Neural cell (in vitro differentiated cells): ENCODE measurements around the gene CAPN15. TPM values are rescaled to one million over a fixed set of nuclear protein-coding genes. Genes with fewer than 3 reads are reported as not detected.

Source experiments
- H2AFZ ChIP-seq: fragments of 200-600, 300-800 bp; sonication (generic), shearing (Covaris generic); 2 replicates; pipeline ENCODE4 v1.6.0; 2014; ENCODE audit warnings: low read depth, mild to moderate bottlenecking, antibody characterized with exemption, low read length, moderate library complexity
- H3F3A ChIP-seq: fragments of 200-600 bp; shearing (Covaris generic); 2 replicates; pipeline ENCODE4 v1.6.1; 2016; ENCODE audit warnings: mild to moderate bottlenecking, moderate library complexity, mixed read lengths, antibody characterized with exemption, low read length; ENCODE audit not compliant: insufficient read depth, poor library complexity, severe bottlenecking
- H3K27ac ChIP-seq: fragments of 200-600, 300-800 bp; sonication (generic), shearing (Covaris generic); 2 replicates; pipeline ENCODE4 v1.5.1; 2014; ENCODE audit warnings: mild to moderate bottlenecking, low read length, moderate library complexity
- H3K27me3 ChIP-seq: fragments of 300-800, 200-600 bp; sonication (generic), shearing (Covaris generic); 2 replicates; pipeline ENCODE4 v1.6.0; 2014; ENCODE audit warnings: mild to moderate bottlenecking, low read depth, low read length, moderate library complexity; ENCODE audit not compliant: insufficient read depth
- H3K36me3 ChIP-seq: fragments of 300-800, 200-600 bp; sonication (generic), shearing (Covaris generic); 2 replicates; pipeline ENCODE4 v1.5.1; 2014; ENCODE audit warnings: mild to moderate bottlenecking, antibody characterized with exemption, low read length, moderate library complexity; ENCODE audit not compliant: insufficient read depth
- H3K4me2 ChIP-seq: fragments of 300-800, 200-600 bp; sonication (generic), shearing (Covaris generic); 2 replicates; pipeline ENCODE4 v1.6.0; 2014; ENCODE audit warnings: mild to moderate bottlenecking, low read length
- H3K4me3 ChIP-seq: fragments of 300-800, 200-600 bp; sonication (generic), shearing (Covaris generic); 2 replicates; pipeline ENCODE4 v1.5.1; 2014; ENCODE audit warnings: mild to moderate bottlenecking, low read length, moderate library complexity
- H3K79me2 ChIP-seq: fragments of 200-600 bp; shearing (Covaris generic); replicated peaks from 2 replicates; pipeline ENCODE4 v1.6.0; 2014; ENCODE audit warnings: mild to moderate bottlenecking, low read length, moderate library complexity; ENCODE audit not compliant: insufficient read depth
- H3K9ac ChIP-seq: fragments of 300-800, 200-600 bp; sonication (generic), shearing (Covaris generic); 2 replicates; pipeline ENCODE4 v1.6.1; 2016; ENCODE audit warnings: mild to moderate bottlenecking, low read length, mixed read lengths
- H3K9me2 ChIP-seq: fragments of 200-600 bp; shearing (Covaris generic); 2 replicates; pipeline ENCODE4 v1.6.1; 2016; ENCODE audit warnings: mild to moderate bottlenecking, low read length, mixed read lengths; ENCODE audit not compliant: insufficient read depth
- H3K9me3 ChIP-seq: fragments of 200-600, 300-800 bp; sonication (generic), shearing (Covaris generic); 2 replicates; pipeline ENCODE4 v1.6.1; 2016; ENCODE audit warnings: mild to moderate bottlenecking, mixed run types, low read length, moderate library complexity, mixed read lengths
- H4K20me1 ChIP-seq: fragments of 200-600 bp; shearing (Covaris generic); 2 replicates; pipeline ENCODE4 v1.6.1; 2016; ENCODE audit warnings: mild to moderate bottlenecking, mixed run types; ENCODE audit not compliant: insufficient read depth
- CTCF ChIP-seq: fragments of 450-650 bp; IDR thresholded peaks from 2 replicates; pipeline ENCODE4 v1.5.1; 2014; ENCODE audit warnings: antibody characterized with exemption, mild to moderate bottlenecking, moderate library complexity; ENCODE audit not compliant: poor library complexity, severe bottlenecking
- EP300 ChIP-seq: fragments of 450-650 bp; conservative IDR thresholded peaks from 2 replicates; pipeline ENCODE4 v1.6.1; 2014; ENCODE audit warnings: antibody characterized with exemption, mild to moderate bottlenecking, moderate library complexity; ENCODE audit not compliant: poor library complexity, severe bottlenecking
- EZH2 ChIP-seq: fragments of 200-600, 300-800 bp; shearing (Covaris generic), sonication (generic); IDR thresholded peaks from 2 replicates; pipeline ENCODE4 v1.6.1; 2014; ENCODE audit warnings: antibody characterized with exemption, low read length, borderline replicate concordance, mild to moderate bottlenecking; ENCODE audit not compliant: insufficient read depth, poor library complexity, severe bottlenecking
- MXI1 ChIP-seq: fragments of 450-650 bp; conservative IDR thresholded peaks from 2 replicates; pipeline ENCODE4 v1.6.1; 2014; ENCODE audit warnings: antibody characterized with exemption, mild to moderate bottlenecking; ENCODE audit not compliant: poor library complexity, severe bottlenecking
- POLR2AphosphoS5 ChIP-seq: IDR thresholded peaks from 2 replicates; pipeline ENCODE4 v1.6.1; 2012
- RAD21 ChIP-seq: fragments of 450-650 bp; conservative IDR thresholded peaks from 2 replicates; pipeline ENCODE4 v1.6.1; 2014; ENCODE audit warnings: antibody characterized with exemption, mild to moderate bottlenecking, moderate library complexity
- REST ChIP-seq: IDR thresholded peaks from 2 replicates; pipeline ENCODE4 v1.6.1; 2012; ENCODE audit warnings: borderline replicate concordance
- SMC3 ChIP-seq: fragments of 450-650 bp; conservative IDR thresholded peaks from 2 replicates; pipeline ENCODE4 v1.6.1; 2014; ENCODE audit warnings: antibody characterized with exemption, mild to moderate bottlenecking, moderate library complexity; ENCODE audit not compliant: poor library complexity
- TAF1 ChIP-seq: IDR thresholded peaks from 2 replicates; pipeline ENCODE4 v1.6.1; 2012; ENCODE audit warnings: low read depth
- polyA plus RNA-seq: library from polyadenylated mRNA; depleted of rRNA; stranded (reverse); fragments of >200 nt; gene quantifications from 2 replicates; pipeline ENCODE4 v1.2.3, GENCODE V29; 2014

CAPN15 gene
- polyA plus RNA-seq, 1 donor from 2014 or later: 11.5 TPM

DNA sequence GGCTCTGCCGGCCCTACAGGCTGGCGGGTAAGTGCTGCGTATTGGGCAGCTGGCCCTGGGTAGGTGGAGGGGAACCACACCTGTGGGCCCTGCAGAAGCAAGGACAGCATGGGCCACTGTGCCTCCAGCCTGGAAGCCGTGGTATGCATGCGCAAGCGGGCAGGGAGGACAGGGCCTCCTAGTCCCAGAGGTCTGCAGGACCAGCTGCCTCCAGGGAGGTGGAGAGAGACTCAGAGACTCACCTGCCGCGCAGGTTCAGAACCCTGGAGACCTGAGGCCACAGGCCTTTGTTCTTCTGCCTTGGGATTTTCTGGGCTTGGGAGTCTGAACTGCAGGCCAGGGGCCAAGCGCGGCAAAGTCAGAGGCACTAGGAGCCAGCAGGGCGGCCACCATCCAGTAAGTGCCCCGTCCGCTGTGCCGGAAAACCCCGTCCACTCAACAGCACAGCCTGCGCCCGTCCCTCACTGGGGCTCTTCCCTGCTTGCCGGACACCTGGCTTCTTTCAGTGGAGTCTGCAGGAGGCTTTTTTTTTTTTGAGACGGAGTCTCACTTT is 53.5 kb downstream of the CAPN15 start:
- no peak overlapping the region for H3K27ac ChIP-seq
- no peaks in the 10 kb centered on the region for H3F3A ChIP-seq
- no peak overlapping the region for H3K9ac ChIP-seq
- H4K20me1 ChIP-seq: no peaks in the 10 kb centered on the region
- no peaks in the 10 kb centered on the region for H3K9me2 ChIP-seq
- H2AFZ ChIP-seq: no peak overlapping the region
- no peak overlapping the region for H3K4me3 ChIP-seq
- H3K9me3 ChIP-seq: no peaks in the 10 kb centered on the region
- no peaks in the 10 kb centered on the region for H3K79me2 ChIP-seq
- no peak overlapping the region for H3K4me2 ChIP-seq
- TF ChIP-seq MXI1: no peak
- TF ChIP-seq CTCF: no peak
- TF ChIP-seq REST: no peak
- no peak for TF ChIP-seq EZH2
- no peak for TF ChIP-seq EP300
- no peak for TF ChIP-seq TAF1
- TF ChIP-seq RAD21: no peak
- no peak for TF ChIP-seq POLR2AphosphoS5
- TF ChIP-seq SMC3: no peak
- no peaks in the 10 kb centered on the region for H3K36me3 ChIP-seq
- H3K27me3 ChIP-seq: no peaks in the 10 kb centered on the region

DNA sequence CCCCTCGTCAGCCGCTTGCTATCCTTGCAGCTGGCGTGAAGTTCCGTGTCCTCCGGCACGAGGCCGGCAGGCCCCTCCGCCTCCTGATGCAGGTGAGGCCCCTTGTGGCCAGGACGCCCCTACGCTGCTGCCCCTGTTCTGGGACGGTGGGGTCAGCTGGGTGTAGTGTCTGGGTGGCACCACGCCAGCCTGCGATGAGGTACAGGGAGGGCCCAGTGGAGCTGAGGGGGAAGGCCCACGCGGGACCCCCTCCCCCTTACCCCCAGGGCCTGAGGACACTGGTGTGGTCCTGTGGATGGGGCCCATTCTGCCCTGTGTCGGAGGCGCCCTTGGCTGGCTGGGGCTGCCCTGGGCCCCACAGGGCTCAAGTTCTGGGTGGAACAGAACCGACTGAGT is 54.7 kb downstream of the CAPN15 start:
- Histone ChIP-seq H2AFZ (no peak overlapping the region), H3K4me2 (no peak overlapping the region), H3K27me3 (no peaks in the 10 kb centered on the region), H3F3A (no peaks in the 10 kb centered on the region), H3K9me3 (no peaks in the 10 kb centered on the region), H3K9me2 (no peaks in the 10 kb centered on the region), H3K79me2 (no peaks in the 10 kb centered on the region), H3K27ac (no peak overlapping the region), H3K36me3 (no peaks in the 10 kb centered on the region), H3K9ac (no peak overlapping the region), H3K4me3 (no peak overlapping the region), H4K20me1 (no peaks in the 10 kb centered on the region)
- TF ChIP-seq EP300 (no peak), TAF1 (no peak), REST (no peak), RAD21 (no peak), SMC3 (no peak), CTCF (no peak), EZH2 (no peak), POLR2AphosphoS5 (no peak), MXI1 (no peak)
